Measurements from ENCODE around the gene SFT2D1. TPM values are rescaled to one million over a fixed set of nuclear protein-coding genes. Genes with fewer than 3 reads are reported as not detected.

The SFT2D1 gene
- total and polyA plus RNA-seq, 9 of the 15 experiments (the other 6 are each of a cell fraction or from before 2014, with no cell fraction given): 54.4 to 140 (median 74.6) TPM

- no peak for TF ChIP-seq ID3 (CRISPR knock-in tag; IDR thresholded peaks at IDR 0.05)
- no peak for TF ChIP-seq ID3 (tag; IDR thresholded peaks at IDR 0.05)
- no peak for TF ChIP-seq ZNF717 (CRISPR knock-in tag; IDR thresholded peaks at IDR 0.05)
- no peak for TF ChIP-seq AFF4 (CRISPR knock-in tag; IDR thresholded peaks at IDR 0.05)
- TF ChIP-seq KHSRP (IDR thresholded peaks at IDR 0.05): no peak
- TF ChIP-seq HOXB6 (CRISPR knock-in tag; IDR thresholded peaks at IDR 0.05; ENCODE audit: borderline replicate concordance): no peak
- TF ChIP-seq NFIC (IDR thresholded peaks at IDR 0.05): peak; percentile 99
- peak; percentile 59; the same call in 1 of the 2 replicates for TF ChIP-seq EP400 (IDR thresholded peaks at IDR 0.05)
- TF ChIP-seq SAFB (IDR thresholded peaks at IDR 0.05; ENCODE audit: borderline replicate concordance, low read depth, low read length): no peak
- no peak for TF ChIP-seq CBFA2T2 (conservative IDR thresholded peaks at IDR 0.05)
- TF ChIP-seq ZNF121 (CRISPR knock-in tag; conservative IDR thresholded peaks at IDR 0.05): no peak
- TF ChIP-seq SMARCE1 (IDR thresholded peaks at IDR 0.05): peak; percentile 59; the same call in 1 of the 2 replicates
- TF ChIP-seq USF2 (CRISPR knock-in tag; IDR thresholded peaks at IDR 0.05): no peak
- no peak for TF ChIP-seq RBM14 (IDR thresholded peaks at IDR 0.05; ENCODE audit: borderline replicate concordance, insufficient read depth, low read depth, low read length)
- TF ChIP-seq ETS1 (conservative IDR thresholded peaks at IDR 0.05; ENCODE audit: control insufficient read depth, low read depth, low read length): no peak
- no peak for TF ChIP-seq PTBP1 (IDR thresholded peaks at IDR 0.05; ENCODE audit: low read depth, low read length)
- no peak for TF ChIP-seq FUS (optimal IDR thresholded peaks at IDR 0.05; ENCODE audit: low read depth, low read length)
- TF ChIP-seq CCAR2 (IDR thresholded peaks at IDR 0.05; ENCODE audit: low read depth, low read length): no peak
- no peak; the same call in 1 of the 2 replicates for TF ChIP-seq CREB1 (IDR thresholded peaks at IDR 0.05)
- TF ChIP-seq CREB1 (CRISPR knock-in tag; IDR thresholded peaks at IDR 0.05): peak; percentile 47; the same call in 1 of the 2 replicates
- TF ChIP-seq CREM (IDR thresholded peaks at IDR 0.05; ENCODE audit: low read depth): peak; percentile 82
- TF ChIP-seq ZNF217 (CRISPR knock-in tag; IDR thresholded peaks at IDR 0.05): no peak
- TF ChIP-seq CBX1 (IDR thresholded peaks at IDR 0.05; ENCODE audit: low read depth): peak; percentile 21; the same call in 1 of the 2 replicates
- TF ChIP-seq ATF7 (IDR thresholded peaks at IDR 0.05): peak; percentile 75
- no peak for TF ChIP-seq CHD1 (IDR thresholded peaks at IDR 0.05; ENCODE audit: low read length)
- TF ChIP-seq ILF3 (IDR thresholded peaks at IDR 0.05; ENCODE audit: borderline replicate concordance): no peak
- no peak for TF ChIP-seq NCOA4 (IDR thresholded peaks at IDR 0.05; ENCODE audit: partially characterized antibody)
Observed at GRCh38 chr6:166330612-166331011, 11.7 kb downstream of the SFT2D1 start (continued).
